ENCODE results near the gene ZNF787.
"Not testable (repeated sequence)": the region's sequence is repeated elsewhere in the genome, so short reads cannot be mapped to it uniquely, and the experiment has no call there.

The ZNF787 gene

DNA sequence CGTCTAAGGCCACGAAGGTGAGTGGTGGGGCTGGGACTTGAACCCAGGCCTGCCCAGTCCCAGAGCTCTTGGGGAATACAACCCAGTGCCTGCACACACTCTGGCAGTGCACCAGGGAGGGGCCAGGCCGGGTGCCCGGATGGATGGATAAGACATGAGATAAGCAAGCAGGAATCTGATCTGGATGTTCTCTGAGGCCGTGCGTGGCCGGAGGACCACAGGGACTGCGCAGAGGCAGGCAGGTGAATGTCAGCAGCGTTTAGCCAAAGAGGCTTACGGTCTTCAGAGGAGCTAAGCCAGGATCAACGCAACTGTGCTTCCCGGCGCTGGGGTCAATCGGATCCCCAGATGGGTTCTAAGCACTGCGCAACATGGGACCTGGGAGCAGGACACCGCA is 1.5 kb downstream of the ZNF787 start:
- no peak for DNase-seq

DNA sequence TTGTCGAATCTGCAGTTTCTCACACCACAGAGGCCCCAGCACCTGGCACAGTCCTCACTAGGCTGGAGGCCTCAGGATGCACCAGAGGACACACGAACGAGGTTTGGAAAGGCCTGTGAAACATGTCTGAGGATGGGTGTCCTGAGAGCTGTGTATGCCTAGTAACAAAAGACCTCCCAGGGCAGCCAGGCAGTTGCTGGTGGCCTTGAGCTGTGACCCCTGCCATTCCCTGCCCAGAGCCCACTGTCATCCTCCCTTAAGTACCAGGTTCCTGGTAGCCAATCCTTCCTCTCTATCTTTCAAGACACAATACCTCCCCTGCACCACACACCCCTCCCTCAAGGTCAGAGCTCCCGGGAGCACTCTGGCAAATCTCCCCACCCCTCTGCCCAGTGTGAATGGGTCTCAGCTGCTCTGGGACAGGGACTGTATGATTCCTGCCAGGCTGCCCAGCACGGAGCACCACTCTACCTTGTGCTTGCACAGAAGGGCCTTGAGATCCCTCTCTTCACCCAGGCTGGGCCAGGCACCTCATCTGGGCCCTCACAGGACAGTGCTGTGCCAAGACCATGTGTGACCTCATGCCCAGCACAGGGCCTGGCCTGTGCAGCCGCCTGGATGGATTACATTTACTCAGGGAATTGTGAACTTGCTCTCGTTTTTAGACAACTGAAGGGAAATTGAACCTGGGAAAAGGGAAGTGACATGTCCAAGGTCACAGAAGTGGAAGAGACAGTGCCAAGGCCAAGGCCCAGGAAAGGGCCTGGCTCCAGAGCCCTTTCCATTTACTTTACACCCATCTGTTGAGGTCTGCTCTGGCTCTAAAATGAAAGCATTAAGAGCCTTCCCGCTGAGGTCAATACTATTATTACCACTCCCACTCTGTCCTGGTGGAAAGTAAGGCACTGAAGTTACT is 2.2 kb downstream of the ZNF787 start:
- no peak for DNase-seq

DNA sequence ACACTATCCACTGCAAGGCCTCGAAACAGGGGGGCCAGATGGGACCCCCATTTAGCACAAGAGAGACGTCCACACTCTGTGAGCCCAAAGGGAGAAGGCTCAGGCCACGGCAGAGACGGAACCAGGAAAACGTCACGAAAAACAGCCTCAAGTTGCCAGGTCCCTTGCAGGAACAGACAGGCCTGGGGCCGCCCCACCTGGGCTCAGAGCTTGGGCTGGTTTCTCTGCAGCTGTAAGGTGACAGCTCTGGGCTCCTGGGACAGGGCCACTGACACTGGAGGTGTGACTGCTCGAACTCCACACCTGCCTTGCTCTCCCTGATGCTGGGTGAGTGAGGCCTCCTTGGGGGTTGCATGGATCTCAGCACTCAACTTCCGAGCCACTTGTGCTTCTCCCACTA is 3.2 kb downstream of the ZNF787 start:
- no peak for DNase-seq

DNA sequence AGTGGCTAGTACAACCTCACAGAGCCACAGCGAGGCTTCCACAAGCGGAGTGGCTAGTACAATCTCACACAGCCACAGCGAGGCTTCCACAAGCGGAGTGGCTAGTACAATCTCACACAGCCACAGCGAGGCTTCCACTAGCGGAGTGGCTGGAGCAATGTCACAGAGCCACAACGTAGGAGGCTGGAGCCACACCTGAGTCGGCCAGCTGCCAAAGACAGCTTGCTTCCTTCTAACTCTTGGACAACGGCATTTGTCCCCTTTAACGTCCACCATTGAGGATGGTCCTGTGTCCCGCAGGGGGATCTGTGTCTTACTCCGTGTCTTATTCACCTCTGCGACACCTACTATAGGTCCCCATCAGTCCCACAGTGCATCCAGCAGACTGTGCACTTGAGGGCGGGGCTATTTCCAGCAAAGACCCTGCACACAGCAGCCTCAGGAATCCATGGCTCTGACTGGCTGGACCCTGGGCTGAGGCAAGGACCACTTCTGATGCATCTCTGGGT is 3.7 kb downstream of the ZNF787 start:
- no peak for DNase-seq

DNA sequence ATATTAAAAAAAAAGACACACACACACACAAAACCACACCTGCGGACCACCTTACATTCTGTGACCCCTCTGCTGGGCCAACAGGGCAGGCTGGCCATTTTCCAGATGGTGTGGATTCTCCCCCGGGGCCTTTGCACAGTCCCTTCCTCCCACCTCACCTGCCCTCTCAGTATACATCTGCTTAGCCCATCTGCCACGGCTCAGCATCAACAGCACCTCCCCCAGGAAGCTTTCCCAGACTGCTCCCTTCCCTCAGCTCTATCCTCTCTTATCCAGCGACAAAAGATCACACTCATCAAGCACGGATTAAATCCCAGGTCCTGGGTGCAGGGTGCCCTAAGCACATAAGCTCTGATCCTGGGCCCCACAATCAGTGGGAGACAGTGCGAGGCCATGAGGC is 4.5 kb downstream of the ZNF787 start:
- no peak for DNase-seq

DNA sequence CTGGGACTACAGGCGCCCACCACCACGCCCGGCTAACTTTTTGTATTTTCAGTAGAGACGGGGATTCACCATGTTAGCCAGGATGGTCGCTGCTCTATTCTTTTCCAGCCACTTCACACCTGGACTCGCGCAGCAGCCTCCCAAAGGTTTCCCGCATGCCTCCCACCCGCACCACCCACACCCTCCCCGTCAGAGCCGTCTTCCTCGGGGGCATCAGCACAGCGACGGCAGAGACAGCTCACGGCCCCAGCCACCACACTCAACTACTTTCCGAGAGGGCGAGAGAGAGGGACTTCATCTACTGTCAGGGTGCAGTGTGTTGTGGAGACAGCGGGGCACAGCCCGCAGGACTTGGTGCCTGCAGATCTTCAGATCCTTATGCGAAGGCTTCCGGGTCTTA is 5.6 kb downstream of the ZNF787 start:
- no peak for DNase-seq

DNA sequence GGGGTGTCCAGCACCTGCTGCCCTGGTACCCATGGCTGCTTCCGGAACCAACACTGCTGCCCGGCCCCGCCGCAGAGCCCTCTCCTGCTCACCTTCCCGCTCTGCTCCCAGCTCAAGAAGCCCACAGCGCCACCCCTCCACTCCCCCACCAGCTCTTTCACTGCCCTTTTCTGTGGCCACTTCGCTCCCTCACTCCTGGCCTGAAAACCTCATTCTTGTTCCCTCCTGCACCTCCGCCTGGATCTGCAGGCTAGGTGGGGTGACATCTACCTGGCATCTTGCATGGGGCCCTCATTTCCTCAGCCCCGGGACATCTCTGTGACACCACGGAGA is 6.4 kb downstream of the ZNF787 start:
- DNase-seq = no peak

DNA sequence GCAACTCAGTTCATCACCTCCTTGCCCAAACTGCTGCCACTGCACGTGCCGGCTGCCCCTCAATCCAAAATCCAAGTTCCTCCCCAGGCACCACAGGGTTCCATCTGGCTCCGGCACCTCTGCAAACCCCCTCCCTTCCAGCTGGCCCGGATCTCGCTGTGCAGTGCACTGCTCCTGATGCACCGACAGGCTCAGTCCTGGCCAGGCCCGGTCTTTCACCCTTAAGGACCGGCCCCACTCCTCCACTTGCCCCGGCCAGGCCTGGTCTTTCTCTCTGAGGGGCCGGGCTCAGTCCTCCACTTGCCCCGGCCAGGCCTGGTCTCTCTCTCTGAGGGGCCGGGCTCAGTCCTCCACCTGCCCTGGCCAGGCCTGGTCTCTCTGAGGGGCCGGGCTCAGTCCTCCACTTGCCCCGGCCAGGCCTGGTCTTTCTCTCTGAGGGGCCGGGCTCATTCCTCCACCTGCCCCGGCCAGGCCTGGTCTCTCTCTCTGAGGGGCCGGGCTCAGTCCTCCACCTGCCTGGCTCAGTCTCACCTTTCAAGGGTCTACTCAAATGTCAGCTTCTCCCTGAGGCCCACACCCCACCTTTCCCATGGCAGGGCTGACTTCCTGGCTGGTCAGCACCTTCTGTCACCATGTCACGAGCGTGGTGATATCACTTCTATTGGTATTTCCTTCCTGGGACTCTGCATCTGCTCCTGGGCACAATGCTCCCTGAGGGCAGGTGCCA is 6.9 kb downstream of the ZNF787 start:
- no peak for DNase-seq

DNA sequence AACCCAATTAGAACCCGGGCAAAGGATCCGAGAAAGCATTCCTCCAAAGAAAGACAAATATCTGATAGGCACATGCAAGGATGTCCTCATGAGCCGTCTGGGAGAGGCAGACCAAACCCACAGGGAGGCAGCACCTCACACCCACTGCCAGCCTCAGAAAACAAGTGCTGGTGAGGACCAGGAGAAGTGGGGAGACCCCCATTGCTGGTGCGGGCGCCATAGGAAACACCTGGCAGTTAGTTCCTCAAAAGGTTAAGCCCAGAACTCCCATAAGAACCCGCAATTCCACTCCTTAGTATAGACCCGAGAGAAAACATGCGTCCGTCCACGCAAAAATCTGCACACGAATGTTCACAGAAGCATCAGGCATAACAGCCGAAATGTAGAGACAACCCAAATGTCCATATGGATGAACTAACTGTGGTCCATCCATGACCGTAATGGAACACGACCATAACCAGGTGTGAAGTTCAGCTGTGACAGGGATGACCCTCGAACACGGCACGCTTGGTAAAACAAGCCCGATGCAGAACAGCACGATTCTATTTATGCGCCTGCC is 7.9 kb downstream of the ZNF787 start:
- no peak for DNase-seq

DNA sequence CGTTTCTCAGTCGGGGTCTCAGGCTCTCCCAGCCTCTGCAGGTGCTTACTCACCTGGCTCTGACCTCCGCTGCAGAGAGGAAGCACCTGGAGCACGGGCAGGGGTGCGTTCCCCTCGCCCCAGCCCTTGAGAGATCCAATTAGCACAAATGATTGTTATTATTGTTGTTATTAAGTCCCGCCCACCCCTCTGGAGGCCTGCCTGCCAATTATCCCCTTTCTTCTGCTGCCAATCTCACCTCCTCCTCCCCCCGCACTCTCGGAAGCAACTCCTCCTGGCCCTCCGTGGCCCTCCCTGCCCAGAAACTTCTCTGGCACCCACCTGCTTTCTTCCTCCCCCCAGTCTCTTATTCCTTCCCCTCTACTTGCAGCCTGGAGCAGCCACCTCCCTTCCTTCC is 8.8 kb downstream of the ZNF787 start:
- no peak for DNase-seq

DNA sequence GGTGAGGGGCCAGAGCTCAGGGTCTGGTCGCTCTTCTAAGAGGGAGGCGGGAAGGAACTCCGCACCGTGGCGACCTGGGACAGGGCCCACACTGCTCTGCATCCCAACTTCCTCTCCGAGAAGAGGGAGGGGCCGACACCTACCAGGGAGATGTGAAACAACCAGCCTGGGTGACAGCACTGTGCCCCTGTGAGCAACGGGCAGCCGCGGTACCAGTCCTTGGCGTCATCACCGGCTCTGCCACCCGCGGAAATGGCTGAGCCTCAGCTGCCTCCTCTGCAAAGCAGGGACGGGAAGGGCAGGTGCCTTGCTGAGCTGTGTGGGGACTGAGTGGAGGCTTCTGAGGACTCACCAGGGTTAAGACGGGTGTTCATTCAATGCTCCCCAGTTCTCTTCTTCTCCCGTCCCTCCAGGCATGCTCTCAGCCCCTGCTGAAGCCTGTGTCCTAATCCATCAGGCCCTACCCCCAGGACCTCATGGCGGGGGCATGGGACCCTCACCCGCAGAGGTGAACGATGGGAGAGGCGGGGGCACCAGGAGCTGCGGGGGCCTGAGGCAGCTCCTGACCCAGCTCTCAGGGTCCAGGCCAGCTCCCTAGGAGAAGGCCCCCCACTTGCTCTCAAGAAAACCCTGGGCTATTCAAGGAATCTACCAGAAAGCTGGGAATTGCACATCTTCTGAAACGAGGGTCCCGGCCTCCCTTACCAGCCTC is 9.3 kb downstream of the ZNF787 start:
- DNase-seq = no peak

DNA sequence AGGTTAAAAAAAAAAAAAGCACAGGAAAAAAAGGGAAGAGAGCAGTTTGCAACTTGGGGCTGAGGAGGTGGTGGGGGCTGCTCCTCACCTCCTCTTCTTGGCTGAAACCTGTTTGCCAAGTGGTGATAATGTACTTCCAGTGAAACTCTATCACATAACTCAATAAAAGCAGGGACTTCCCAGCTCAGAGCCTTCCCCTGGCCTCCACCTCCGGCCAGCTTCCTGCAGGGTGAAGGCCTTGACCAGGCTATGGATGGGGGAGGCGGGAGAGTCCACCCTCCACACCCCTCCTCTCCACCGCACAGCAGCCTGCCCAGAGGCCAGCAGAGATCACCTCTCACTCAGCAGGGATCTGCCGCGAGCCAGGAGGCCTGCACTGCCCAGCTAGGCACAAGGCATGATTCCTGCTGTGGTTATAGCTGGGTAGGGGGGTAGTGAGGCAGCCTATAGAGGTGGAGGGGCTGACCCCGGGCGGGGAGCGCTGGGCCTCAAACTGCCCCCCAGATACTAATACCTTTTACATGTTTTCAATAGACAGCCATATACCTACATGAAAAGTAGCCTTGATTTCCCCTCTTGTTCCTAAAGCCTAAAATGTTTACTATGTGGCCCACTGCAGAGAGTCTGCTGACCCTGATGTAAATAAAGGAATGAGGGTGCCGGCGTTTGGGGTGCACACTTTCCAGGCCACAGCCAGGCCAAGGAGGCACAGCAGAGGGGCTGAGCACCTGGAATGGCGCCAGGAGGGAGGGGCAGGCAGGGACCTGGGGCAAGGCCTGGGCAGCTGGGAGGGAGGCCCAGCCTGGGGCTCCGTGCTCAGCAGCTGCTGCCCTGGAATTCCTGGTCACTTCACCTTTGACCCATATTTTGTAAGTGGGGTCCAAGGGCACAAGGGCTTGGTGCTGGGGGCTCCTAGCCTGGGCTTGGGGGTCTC is 10.3 kb downstream of the ZNF787 start:
- DNase-seq = no peak

DNA sequence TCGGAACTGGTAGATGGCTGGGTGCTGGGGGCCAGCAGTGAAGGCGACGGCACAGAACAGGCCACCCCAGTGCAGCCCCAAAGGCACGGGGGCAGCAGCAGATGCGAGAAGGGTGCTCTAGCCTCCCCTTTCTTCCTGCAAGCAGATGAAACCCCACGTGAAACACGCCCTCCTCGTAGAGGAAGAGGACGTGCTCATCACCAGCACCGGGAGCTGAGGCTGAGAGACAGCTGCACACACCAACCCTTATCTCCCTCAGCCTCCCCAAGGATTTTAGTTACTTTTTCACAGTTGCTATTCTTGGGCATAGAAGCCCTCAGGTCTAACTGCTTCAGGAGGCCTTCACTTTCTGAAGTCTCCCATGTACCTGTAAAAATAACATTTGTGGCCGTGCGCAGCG is 11.9 kb downstream of the ZNF787 start:
- DNase-seq = no peak

DNA sequence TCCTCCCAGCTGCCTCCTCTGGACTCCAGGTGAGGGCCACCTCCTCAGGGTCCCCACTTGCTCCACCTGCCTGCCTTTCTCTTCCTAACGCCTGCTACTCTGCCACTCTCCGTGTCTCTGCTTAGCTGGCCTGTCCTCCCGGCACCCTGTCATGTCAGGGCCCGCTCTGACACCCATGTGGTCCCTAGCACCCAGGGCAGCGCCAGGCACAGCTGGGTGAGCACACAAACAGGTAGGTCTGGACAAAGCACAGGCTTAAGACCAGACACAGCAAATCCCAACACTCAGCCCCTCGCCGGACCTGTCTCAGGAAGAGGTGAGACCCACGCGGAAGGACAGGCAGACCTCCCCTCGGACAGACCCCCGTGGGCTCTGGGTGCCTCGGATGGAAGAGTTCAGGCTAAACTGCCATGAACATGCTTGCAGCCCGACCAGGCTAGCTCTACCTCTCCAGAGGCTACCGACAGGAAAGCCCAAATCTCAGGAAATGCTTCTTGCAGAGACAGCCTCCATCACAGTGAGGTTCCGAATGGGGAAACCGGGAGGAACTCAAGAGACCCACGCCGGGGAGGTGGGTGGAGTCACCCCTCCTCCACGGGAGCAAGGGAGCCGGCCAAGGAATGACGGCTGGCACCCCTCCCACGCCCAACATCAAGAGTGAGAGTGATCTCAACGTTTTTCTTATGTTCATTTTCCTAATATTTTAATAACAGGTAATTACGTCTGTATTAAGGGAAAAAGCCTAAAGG is 12.5 kb downstream of the ZNF787 start:
- DNase-seq = no peak

DNA sequence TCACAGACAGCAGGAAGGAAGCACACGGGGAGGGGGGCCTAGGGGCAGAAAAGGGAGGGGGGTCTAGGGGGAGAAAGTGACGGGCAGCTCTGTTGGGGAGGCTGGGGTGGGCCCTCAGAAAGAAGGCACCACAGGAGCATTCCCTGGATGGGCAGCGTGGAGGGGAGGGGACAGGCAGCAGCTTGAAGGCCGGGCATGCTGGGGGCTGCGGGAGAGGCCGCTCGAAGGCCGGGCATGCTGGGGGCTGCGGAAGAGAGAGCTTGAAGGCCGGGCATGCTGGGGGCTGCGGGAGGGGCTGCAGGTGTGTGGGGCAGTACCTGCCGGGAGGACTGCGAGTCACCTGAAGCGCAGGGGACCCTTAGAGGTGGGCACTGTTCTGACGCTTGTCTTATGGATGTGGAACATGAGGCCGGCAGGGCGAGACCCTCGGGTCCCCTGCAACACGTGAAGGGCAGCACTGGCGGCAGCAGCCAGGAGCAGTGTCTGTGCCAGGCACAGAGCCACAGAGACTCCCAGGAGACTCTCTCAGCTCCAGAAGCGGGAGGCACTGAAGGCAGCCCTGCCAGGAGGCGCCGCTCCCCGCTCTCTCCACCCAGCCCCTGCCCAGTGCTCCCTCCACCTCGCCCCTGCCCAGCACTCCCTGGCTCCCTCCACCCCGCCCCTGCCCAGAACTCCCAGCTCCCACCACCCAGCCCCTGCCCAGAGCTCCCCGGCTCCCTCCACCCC is 13.3 kb downstream of the ZNF787 start:
- DNase-seq = no peak

DNA sequence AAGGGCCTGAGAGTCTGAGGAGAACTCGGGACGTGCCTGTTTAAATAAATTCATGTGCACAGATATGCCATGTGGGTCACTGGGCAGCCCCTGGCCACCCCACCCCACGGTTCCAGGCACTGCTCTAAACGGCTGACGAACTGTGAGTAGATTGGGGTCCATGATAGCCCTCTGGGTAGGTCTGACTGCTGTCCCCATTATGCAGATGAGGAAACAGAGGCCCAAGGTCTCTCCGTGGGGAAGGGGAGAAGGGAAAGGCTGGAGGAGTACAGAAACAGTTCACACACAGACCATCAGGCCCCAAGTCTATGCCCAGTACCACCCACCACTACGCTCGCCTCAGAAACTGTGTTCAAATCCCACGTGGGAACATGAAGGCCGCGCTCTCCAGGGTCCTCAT is 14.1 kb downstream of the ZNF787 start:
- no peak for DNase-seq

DNA sequence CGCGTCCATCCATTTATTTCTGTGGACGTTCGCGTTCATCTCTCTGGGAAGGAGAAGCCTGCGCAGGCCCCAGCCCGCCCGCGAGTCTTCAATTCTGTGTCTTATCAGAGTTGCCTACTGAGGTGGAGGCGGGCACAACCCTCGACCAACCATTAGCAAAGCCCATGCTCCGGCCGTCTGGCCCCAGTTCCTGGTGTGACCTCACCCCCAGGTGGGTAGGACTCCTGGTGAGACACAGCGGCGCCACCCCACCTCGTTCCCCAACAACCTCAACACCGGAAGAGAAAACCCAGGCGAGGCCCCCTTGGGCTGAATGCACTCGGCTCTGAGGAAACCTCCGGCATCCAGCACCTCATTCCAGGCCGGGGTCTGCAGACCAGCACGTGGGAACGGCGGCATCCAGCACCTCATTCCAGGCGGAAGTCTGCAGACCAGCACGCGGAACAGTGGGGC is 14.7 kb downstream of the ZNF787 start:
- DNase-seq = no peak

DNA sequence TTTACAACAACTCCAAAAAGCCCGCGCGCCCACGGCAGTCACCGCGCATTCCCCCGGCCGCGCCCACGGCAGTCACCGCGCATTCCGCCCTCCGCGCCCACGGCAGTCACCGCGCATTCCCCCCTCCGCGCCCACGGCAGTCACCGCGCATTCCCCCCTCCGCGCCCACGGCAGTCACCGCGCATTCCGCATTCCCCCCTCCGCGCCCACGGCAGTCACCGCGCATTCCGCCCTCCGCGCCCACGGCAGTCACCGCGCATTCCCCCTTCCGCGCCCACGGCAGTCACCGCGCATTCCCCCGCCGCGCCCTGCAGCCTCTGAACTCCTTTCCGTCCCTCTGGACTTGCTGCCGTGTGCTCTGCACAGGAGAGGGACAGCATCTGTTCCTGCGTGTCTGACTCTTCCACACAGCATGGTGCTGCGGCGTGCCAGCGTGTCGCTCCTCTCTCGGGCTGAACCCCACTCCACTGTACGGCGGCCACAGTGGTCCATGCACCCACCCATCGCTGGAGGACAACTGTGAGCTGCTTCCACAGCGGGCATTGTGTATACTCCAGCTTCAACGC is 15.2 kb downstream of the ZNF787 start:
- not testable (repeated sequence) for DNase-seq

DNA sequence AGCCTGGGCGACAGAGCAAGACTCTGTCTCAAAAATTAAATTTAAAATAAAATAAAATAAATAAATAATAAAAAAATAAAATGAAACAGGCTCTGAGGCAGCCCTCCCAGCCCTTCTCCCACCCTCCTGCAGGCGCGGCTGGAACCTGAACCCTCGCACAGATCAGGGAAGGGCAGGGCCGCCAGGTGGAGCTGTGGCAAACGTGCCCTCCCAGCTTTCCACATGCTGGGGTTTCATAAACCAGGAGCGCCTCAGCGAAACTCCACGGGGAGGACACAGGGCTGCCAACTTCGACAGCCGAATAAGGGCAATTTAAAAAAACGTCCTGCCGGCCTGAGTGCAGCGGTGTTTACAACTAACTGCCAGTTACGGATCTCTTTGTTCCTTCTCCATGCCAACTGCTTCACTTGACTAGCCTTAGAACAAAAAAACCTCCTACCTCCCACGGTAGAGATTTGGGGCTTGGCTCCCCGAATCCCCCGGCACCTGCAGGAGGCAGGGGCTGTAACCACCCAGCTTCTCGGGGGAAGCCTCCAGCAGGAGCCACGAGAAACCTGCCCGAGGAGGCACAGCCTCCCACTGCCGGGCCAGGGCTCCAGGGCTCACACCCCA is 15.9 kb downstream of the ZNF787 start:
- peak; percentile 45 for DNase-seq

DNA sequence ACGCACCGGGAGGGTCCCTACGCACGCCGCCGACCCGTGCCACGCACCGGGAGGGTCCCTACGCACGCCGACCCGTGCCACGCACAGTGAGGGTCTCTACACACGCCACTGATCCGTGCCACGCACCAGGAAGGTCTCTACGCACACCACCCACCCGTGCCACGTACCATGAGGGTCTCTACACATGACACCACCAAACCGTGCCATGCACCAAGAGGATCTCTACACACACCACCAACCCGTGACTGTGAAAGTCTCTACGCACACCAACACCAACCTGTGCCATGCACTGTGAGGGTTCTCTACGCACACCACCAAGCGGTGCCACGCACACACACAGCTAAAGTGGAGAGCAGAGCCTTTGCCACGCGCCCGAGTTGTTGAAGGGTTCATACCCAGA is 16.7 kb downstream of the ZNF787 start:
- no peak for DNase-seq
